ENCODE measurements around the gene ZNF311. TPM values are rescaled to one million over a fixed set of nuclear protein-coding genes. Genes with fewer than 3 reads are reported as not detected.

Gene ZNF311
- total and polyA plus RNA-seq, 2 donors (not counting 1 experiment from before 2014, with no cell fraction given): 0.61 to 3.5 TPM

GRCh38 chr6:29016559-29017427 is 11.7 kb upstream of the ZNF311 start:
- DNase-seq (ENCODE audit: low read depth in 2 of 2): peak; percentile 66 to 82
- Histone ChIP-seq H3K79me2 (ENCODE audit: control insufficient read depth, insufficient read depth, low read length) (no peaks in the 10 kb centered on the region), H3K4me1 (ENCODE audit: control insufficient read depth, extremely low read depth, insufficient read depth, low read length) (no peaks in the 10 kb centered on the region), H3K9ac (ENCODE audit: insufficient read depth, low read length) (no peak overlapping the region), H3K9me3 (ENCODE audit: control insufficient read depth, insufficient read depth, low read depth, low read length) (no peaks in the 10 kb centered on the region), H2AFZ (ENCODE audit: low read length) (peak overlapping the region; percentile 87), H3K4me3 (replicated peaks in 1 of 4; ENCODE audit: control extremely low read depth in 1 of 4, insufficient read depth in 1 of 4, low read depth in 3 of 4, low read length in 4 of 4) (peak overlapping the region; percentile 54 to 97 (median 60)), H3K27ac (ENCODE audit: insufficient read depth, low read length) (no peak overlapping the region), H4K20me1 (ENCODE audit: control insufficient read depth, extremely low read depth, insufficient read depth, low read length) (no peaks in the 10 kb centered on the region), H3K27me3 (ENCODE audit: control insufficient read depth, insufficient read depth, low read length) (no peaks in the 10 kb centered on the region), H3K36me3 (ENCODE audit: control insufficient read depth, insufficient read depth, low read length) (no peaks in the 10 kb centered on the region), H3K4me2 (ENCODE audit: extremely low read depth, insufficient read depth, low read length) (peak overlapping the region; percentile 91)
- TF ChIP-seq CTCF (conservative IDR thresholded peaks at IDR 0.05 in 1 of 2, IDR thresholded peaks at IDR 0.05 in 1 of 2; ENCODE audit: low read depth in 1 of 2, low read length in 2 of 2): peak; percentile 92 to 93
- TF ChIP-seq EZH2 (IDR thresholded peaks at IDR 0.05; ENCODE audit: low read length, missing control alignments): no peak

- H3K27me3 ChIP-seq (ENCODE audit: control insufficient read depth, insufficient read depth, low read length): no peaks in the 10 kb centered on the region
- no peak overlapping the region for H3K27ac ChIP-seq (ENCODE audit: insufficient read depth, low read length)
- no peak overlapping the region for H2AFZ ChIP-seq (ENCODE audit: low read length)
- no peak overlapping the region for H3K4me2 ChIP-seq (ENCODE audit: extremely low read depth, insufficient read depth, low read length)
- H3K36me3 ChIP-seq (ENCODE audit: control insufficient read depth, insufficient read depth, low read length): no peaks in the 10 kb centered on the region
- DNase-seq (ENCODE audit: low read depth in 2 of 2): peak; percentile 25 to 49
- H3K79me2 ChIP-seq (ENCODE audit: control insufficient read depth, insufficient read depth, low read length): no peaks in the 10 kb centered on the region
- H3K9ac ChIP-seq (ENCODE audit: insufficient read depth, low read length): no peak overlapping the region
- peak in 1 of 2 donors; percentile 11 for TF ChIP-seq CTCF (conservative IDR thresholded peaks at IDR 0.05 in 1 of 2, IDR thresholded peaks at IDR 0.05 in 1 of 2; ENCODE audit: low read depth in 1 of 2, low read length in 2 of 2)
- TF ChIP-seq EZH2 (IDR thresholded peaks at IDR 0.05; ENCODE audit: low read length, missing control alignments): no peak
- no peaks in the 10 kb centered on the region for H3K9me3 ChIP-seq (ENCODE audit: control insufficient read depth, insufficient read depth, low read depth, low read length)
- H3K4me3 ChIP-seq (replicated peaks in 1 of 4; ENCODE audit: control extremely low read depth in 1 of 4, insufficient read depth in 1 of 4, low read depth in 3 of 4, low read length in 4 of 4): peak overlapping the region in 1 of 4 experiments; percentile 38
- H4K20me1 ChIP-seq (ENCODE audit: control insufficient read depth, extremely low read depth, insufficient read depth, low read length): no peaks in the 10 kb centered on the region
- H3K4me1 ChIP-seq (ENCODE audit: control insufficient read depth, extremely low read depth, insufficient read depth, low read length): no peaks in the 10 kb centered on the region
Observed at GRCh38 chr6:29014729-29015608, 9.9 kb upstream of the ZNF311 start.

- peak overlapping the region; percentile 65 to 77 (median 68) for H3K4me3 ChIP-seq (replicated peaks in 1 of 4; ENCODE audit: control extremely low read depth in 1 of 4, insufficient read depth in 1 of 4, low read depth in 3 of 4, low read length in 4 of 4)
- peak overlapping the region; percentile 32 for H3K27ac ChIP-seq (ENCODE audit: insufficient read depth, low read length)
- no peaks in the 10 kb centered on the region for H3K27me3 ChIP-seq (ENCODE audit: control insufficient read depth, insufficient read depth, low read length)
- no peaks in the 10 kb centered on the region for H3K79me2 ChIP-seq (ENCODE audit: control insufficient read depth, insufficient read depth, low read length)
- peak overlapping the region; percentile 96 for H2AFZ ChIP-seq (ENCODE audit: low read length)
- peak overlapping the region; percentile 53 for H3K4me2 ChIP-seq (ENCODE audit: extremely low read depth, insufficient read depth, low read length)
- no peak for TF ChIP-seq EZH2 (IDR thresholded peaks at IDR 0.05; ENCODE audit: low read length, missing control alignments)
- TF ChIP-seq CTCF (conservative IDR thresholded peaks at IDR 0.05 in 1 of 2, IDR thresholded peaks at IDR 0.05 in 1 of 2; ENCODE audit: low read depth in 1 of 2, low read length in 2 of 2): no peak
- H3K9me3 ChIP-seq (ENCODE audit: control insufficient read depth, insufficient read depth, low read depth, low read length): no peaks in the 10 kb centered on the region
- no peaks in the 10 kb centered on the region for H3K36me3 ChIP-seq (ENCODE audit: control insufficient read depth, insufficient read depth, low read length)
- DNase-seq (ENCODE audit: low read depth in 2 of 2): peak; percentile 67 to 69
- no peaks in the 10 kb centered on the region for H3K4me1 ChIP-seq (ENCODE audit: control insufficient read depth, extremely low read depth, insufficient read depth, low read length)
- peak overlapping the region; percentile 59 for H3K9ac ChIP-seq (ENCODE audit: insufficient read depth, low read length)
- no peaks in the 10 kb centered on the region for H4K20me1 ChIP-seq (ENCODE audit: control insufficient read depth, extremely low read depth, insufficient read depth, low read length)
Observed at GRCh38 chr6:29011276-29011734, 6.2 kb upstream of the ZNF311 start.
